GM21390 (cell line): ENCODE results near the gene SRPK2.
A peak's percentile ranks its signal among the peaks of the same experiment; 100 is the strongest.
"Not testable (repeated sequence)": the region's sequence is repeated elsewhere in the genome, so short reads cannot be mapped to it uniquely, and the experiment has no call there.

Source experiments
- ATAC-seq: cut with Tn5 transposase; IDR thresholded peaks from one replicate; pipeline ENCODE4 v1.9.1; 2021; ENCODE audit not compliant: unreplicated experiment

SRPK2 gene

GRCh38 chr7:105304040-105304895, 84.5 kb downstream of the SRPK2 start:
- ATAC-seq = peak; percentile 85

DNA sequence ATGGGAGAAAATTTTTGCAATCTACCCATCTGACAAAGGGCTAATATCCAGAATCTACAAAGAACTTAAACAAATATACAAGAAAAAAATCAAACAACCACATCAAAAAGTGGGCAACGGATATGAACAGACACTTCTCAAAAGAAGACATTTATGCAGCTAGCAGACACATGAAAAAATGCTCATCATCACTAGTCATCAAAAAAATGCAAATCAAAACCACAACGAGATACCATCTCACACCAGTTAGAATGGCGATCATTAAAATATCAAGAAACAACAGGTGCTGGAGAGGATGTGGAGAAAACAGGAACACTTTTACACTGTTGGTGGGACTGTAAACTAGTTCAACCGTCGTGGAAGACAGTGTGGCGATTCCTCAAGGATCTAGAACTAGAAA, 88.1 kb downstream of the SRPK2 start:
- ATAC-seq = not testable (repeated sequence)

DNA sequence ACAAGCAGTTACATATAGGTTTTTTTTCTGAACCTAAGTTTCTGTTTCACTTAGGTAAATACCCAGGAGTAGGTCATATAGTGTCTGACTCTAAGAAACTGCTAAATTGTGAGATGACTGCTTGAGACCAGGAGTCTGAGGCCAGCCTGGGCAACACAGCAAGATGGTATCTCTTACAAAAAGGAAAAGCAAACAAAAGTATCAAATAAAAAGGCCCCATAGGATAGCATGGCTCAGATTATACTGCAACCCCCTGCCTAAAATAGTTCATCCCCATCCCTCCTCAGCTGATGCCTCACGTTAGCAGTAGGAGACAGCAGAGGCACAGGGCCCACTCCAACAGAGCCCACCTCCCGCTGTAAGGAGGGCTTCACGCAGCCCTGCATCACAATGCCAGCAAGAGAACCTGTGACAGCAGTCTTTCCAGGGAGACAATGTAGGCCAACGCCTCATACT, 90.3 kb downstream of the SRPK2 start:
- peak; percentile 96 for ATAC-seq

GRCh38 chr7:105297985-105298384, 90.7 kb downstream of the SRPK2 start:
- ATAC-seq = peak; percentile 45

- ATAC-seq = no peak
Observed at GRCh38 chr7:105297309-105297708, 91.4 kb downstream of the SRPK2 start.

DNA sequence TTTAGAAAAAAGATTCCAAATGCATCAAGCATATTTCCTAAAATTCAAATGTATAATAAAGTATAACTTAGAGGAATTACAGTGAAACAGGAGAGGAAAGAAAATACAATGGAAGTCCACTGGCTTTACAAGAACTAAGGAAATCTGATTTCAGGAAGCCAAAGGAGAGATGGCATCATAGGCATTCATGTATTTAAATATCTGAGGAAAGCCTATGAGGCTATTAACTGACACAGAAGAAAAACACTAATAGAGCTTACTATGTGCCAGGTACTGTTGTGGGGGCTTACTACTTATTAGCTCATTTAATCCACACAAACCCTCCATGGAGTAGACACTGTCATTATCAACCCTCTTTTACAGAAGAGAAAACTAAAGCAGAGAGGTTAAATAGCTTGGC, 92.2 kb downstream of the SRPK2 start:
- no peak for ATAC-seq

GRCh38 chr7:105295596-105296352, 92.9 kb downstream of the SRPK2 start:
- ATAC-seq = no peak

GRCh38 chr7:105294482-105294881, 94.2 kb downstream of the SRPK2 start:
- ATAC-seq = not testable (repeated sequence)

- ATAC-seq = no peak
Observed at GRCh38 chr7:105289704-105290103, 99.0 kb downstream of the SRPK2 start.

GRCh38 chr7:105286441-105286840, 102.3 kb downstream of the SRPK2 start:
- no peak for ATAC-seq

DNA sequence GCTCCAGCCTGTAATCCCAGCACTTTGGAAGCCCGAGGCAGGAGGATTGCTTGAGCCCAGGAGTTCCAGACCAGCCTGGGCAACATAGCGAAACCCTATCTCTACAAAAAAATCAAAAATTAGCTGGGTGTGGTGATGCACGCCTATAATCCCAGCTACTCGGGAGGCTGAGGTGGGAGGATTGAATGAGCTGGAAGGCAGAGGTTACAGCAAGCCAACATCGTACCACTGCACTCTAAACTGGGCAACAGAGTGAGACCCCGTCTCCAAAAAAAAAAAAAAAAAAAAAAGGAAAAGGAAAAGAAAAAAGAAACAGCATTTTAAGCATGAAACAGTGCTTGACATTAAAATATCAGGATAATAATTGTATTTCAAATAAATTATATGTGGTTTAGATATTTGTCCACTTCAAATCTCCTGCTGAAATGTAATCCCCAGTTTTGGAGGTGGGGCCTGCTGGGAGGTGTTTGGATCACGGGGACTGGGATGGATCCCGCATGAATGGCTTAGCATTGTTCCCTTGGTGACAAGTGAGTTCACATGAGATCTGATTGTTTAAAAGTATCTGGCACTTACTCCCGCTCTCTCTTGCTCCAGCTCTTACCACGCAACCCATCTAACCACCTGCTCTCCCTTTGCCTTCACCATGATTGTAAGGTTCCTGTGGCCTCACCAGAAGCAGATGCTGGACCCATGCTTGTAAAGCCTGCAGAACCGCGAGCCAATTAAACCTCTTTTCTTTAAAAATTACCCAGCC, 103.4 kb downstream of the SRPK2 start:
- no peak for ATAC-seq

DNA sequence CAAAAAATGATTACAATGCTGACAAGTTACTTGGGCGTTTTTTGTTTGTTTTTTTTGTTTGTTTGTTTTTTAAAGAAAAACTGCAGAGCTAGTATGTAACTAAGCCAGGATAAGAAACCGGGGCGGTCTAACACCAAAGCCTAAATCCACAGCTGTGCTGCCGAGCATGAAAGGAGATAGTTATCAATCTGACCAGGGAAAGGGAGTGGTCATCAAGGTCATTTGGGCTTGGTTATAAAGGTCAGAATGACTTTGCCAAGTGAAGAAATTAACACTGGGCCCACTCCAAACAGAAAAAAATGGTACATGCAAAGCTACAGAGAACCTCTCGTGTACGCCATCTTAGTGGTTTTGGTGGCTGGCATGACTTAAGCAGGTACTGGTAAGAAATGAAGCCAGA, 104.7 kb downstream of the SRPK2 start:
- ATAC-seq = no peak

- no peak for ATAC-seq
Observed at GRCh38 chr7:105281966-105282365, 106.8 kb downstream of the SRPK2 start.

GRCh38 chr7:105279688-105280007, 109.1 kb downstream of the SRPK2 start:
- ATAC-seq = peak; percentile 92

DNA sequence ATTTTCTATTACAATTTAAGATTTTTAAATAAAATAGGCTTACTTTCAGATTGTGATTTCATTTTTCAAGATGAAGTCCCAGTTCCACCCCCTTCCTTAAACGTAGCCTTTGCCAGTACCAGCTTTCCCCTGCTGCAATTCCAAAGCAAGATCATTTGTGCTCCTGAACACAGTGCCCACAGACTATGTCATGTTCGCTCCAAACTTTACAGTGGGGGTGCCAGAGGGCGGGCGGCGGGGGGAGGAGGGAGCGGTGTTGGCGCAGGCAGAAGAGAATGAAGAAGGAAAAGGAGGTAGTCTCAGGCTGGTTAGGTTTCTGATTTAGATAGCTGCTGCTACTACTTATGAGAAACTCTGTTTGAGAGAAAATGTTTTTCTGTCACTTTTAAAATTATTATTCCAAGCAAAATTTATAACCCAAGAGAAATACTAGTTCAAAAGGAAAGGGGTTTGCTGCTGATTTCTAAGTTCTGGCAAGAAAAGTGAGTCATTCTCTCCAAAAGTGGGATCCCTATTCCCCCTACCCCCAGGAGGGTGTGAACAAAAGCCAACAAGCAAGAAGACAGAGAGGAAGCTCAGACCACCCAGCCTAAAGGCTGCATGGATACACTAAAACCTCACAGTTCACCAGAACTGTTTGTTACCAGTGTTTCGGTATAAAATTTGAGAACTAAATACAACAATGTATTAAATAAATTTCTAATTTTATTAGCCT, 109.6 kb downstream of the SRPK2 start:
- peak; percentile 57 for ATAC-seq

DNA sequence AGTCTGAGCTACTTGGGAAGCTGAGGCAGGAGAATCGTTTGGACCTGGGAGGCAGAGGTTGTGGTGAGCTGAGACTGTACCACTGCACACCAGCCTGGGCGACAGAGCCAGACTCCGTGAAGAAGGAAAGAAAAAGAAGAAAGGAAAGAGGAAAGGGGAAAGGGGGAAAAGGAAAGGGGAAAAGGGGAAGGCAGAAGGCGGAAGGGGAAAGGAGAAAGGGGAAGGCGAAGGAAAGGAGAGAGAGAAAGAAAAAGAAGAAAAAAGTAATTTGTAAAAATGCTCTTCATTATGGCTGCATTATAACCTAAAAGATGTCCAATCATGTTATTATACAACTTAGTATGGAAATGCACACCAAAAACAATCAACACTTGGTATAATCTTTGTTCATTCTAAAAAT, 110.2 kb downstream of the SRPK2 start:
- no peak for ATAC-seq

- no peak for ATAC-seq
Observed at GRCh38 chr7:105277341-105277740, 111.4 kb downstream of the SRPK2 start.

- ATAC-seq = no peak
Observed at GRCh38 chr7:105270117-105270516, 118.6 kb downstream of the SRPK2 start.

- ATAC-seq = peak; percentile 29
Observed at GRCh38 chr7:105269397-105269796, 119.3 kb downstream of the SRPK2 start.

GRCh38 chr7:105268511-105269392, 120.0 kb downstream of the SRPK2 start:
- ATAC-seq = peak; percentile 79
